ENCODE results near the gene TAL1. TPM values are rescaled to one million over a fixed set of nuclear protein-coding genes. Genes with fewer than 3 reads are reported as not detected.

TAL1 gene
- total RNA-seq, 1 donor from 2014 or later, result 0.21 TPM

DNA sequence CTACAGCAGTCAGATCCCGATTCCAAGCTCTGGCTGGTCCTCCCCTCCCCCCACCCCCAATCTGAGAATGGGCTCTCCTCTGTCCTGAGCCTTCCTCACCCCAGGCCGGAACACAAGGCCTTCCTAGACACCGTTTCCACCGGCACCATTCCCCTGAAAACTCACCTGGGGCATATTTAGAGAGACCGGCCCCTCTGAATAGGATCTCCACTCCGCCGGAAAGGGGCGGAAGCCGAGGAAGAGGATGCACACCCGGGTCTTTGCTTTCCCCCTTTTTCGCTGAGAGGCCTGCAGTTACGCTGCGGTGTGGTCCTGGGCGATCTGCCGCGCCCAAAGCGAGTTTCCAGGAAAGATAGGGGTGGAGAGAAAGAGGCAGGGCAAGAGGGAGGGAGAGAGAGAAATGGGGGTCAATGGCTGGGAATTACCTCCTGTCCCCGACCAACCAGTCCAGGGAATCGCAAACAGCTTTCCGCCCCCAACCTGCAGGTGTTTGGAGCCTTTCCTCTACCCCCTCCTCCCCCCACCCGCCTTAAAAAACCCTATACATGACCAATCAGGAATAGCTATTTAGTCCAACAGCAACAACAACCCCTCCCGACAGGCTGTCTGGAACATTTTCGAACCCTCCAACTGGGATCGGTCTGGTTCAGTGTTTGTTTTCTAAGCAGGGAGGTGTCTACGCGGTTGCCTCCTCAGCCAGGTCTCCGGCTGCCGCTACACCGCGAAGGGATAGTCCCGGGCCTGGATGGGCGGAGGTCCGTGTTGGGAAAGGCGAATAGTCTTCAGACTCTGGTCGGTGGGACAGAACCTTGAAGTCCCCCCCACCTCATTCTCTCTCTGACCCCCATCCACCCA is 2.8 kb downstream of the TAL1 start:
- Mint-ChIP-seq H3K27me3 (ENCODE audit: low read depth) (peaks cover 85% of the 10 kb centered on the region), H3K9me3 (no peaks in the 10 kb centered on the region), H3K36me3 (ENCODE audit: low read depth) (no peaks in the 10 kb centered on the region), H3K4me3 (peak overlapping the region; percentile 24), H3K4me1 (peaks cover 18% of the 10 kb centered on the region), H3K27ac (ENCODE audit: unreplicated experiment) (no peak overlapping the region)
- TF ChIP-seq, protein P1, sequence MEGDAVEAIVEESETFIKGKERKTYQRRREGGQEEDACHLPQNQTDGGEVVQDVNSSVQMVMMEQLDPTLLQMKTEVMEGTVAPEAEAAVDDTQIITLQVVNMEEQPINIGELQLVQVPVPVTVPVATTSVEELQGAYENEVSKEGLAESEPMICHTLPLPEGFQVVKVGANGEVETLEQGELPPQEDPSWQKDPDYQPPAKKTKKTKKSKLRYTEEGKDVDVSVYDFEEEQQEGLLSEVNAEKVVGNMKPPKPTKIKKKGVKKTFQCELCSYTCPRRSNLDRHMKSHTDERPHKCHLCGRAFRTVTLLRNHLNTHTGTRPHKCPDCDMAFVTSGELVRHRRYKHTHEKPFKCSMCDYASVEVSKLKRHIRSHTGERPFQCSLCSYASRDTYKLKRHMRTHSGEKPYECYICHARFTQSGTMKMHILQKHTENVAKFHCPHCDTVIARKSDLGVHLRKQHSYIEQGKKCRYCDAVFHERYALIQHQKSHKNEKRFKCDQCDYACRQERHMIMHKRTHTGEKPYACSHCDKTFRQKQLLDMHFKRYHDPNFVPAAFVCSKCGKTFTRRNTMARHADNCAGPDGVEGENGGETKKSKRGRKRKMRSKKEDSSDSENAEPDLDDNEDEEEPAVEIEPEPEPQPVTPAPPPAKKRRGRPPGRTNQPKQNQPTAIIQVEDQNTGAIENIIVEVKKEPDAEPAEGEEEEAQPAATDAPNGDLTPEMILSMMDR (conservative IDR thresholded peaks at IDR 0.05), result no peak
- DNase-seq (ENCODE audit: low read depth, low spot score), result no peak

DNA sequence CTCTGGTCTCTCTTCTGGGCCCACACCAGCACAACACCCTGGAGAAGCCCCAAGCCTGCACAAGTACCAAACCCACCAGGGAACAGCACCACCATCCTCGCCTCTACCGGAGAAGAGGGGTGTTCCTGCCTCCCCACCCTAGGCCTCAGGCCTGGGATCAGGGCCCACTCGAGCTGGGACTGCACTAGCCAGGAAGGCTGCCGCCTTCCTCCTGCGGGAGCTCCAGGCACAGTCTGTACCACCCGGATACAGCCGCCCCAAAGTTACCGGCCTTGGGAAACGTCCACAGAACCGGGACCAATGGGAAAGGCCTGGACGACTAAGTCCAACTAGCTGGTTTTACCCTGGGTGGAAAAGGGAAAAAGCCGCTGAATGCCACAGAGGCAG is 3.4 kb downstream of the TAL1 start:
- no peak for DNase-seq (ENCODE audit: low read depth, low spot score)
- Mint-ChIP-seq H3K4me1 (peaks cover 18% of the 10 kb centered on the region), H3K27me3 (ENCODE audit: low read depth) (peaks cover 79% of the 10 kb centered on the region), H3K27ac (ENCODE audit: unreplicated experiment) (no peak overlapping the region), H3K9me3 (no peaks in the 10 kb centered on the region), H3K36me3 (ENCODE audit: low read depth) (no peaks in the 10 kb centered on the region), H3K4me3 (no peak overlapping the region)
- TF ChIP-seq, protein P1 (conservative IDR thresholded peaks at IDR 0.05), result no peak

DNA sequence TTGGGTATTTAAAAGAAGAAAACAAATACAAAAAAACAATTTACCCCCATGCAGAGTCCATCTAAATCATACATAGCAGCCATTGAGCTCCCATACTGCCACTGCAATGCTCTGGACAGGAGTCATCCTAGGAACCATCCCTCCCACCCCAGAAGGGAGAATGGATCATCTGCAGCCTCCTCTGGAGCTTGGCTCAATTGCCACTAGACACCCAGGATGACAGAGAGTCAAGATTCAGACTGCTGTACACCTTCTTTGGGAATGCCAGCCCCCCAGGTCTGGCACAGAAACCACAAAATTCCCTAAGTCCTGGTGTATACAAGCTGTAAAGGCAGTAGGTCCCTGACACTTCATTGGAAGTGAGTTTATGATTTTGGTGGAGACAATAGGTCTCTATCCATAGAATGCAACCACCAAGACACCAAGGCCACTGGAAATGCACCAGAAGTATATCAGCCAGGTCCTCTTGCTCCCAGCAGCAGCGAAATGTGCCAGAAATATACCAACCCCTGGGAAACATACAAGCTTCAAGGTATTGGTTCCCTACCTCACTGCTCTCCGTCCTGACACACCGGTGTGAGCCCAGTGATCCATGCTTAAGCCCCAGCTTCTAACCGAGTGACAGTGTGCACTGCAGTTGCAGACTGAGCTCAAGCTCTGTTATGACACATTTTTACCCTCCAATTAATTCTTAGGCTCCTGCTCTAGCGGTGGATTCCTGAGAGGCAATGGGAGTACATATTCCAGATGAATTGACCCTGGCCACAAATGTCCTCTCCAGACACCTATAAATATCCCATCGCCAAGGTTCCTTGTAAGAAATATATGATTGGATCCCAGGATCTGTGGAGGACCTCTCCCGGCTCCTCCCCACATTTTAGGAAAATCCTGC is 4.4 kb downstream of the TAL1 start:
- no peak for DNase-seq (ENCODE audit: low read depth, low spot score)
- no peaks in the 10 kb centered on the region for H3K36me3 Mint-ChIP-seq (ENCODE audit: low read depth)
- no peak overlapping the region for H3K27ac Mint-ChIP-seq (ENCODE audit: unreplicated experiment)
- H3K4me3 Mint-ChIP-seq, result peak overlapping the region; percentile 49
- H3K4me1 Mint-ChIP-seq, result peaks cover 16% of the 10 kb centered on the region
- H3K9me3 Mint-ChIP-seq, result no peaks in the 10 kb centered on the region
- TF ChIP-seq, protein P1 (conservative IDR thresholded peaks at IDR 0.05), result no peak
- peaks cover 69% of the 10 kb centered on the region for H3K27me3 Mint-ChIP-seq (ENCODE audit: low read depth)

DNA sequence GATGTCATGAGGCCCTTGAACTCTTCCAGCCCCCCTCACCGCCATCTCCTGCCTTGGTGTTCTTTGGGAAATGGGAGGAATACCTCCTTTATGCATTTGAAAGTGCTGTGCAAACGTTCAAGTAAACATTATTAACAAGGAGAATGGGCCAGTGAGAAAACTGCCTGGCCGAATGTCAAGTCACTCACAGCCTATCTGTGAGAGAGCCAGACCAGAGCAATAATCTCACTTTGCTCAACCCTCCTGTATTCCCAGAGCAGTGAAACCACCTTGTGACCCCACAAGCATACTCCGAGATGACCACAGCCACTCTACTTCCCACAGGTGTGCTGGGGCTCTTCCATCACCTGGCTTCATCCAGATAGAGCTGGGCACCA is 5.2 kb downstream of the TAL1 start:
- H3K4me1 Mint-ChIP-seq, result peaks cover 12% of the 10 kb centered on the region
- H3K9me3 Mint-ChIP-seq, result no peaks in the 10 kb centered on the region
- H3K27ac Mint-ChIP-seq (ENCODE audit: unreplicated experiment), result no peak overlapping the region
- peak overlapping the region; percentile 49 for H3K4me3 Mint-ChIP-seq
- peaks cover 62% of the 10 kb centered on the region for H3K27me3 Mint-ChIP-seq (ENCODE audit: low read depth)
- TF ChIP-seq, protein P1 (conservative IDR thresholded peaks at IDR 0.05), result no peak
- no peak for DNase-seq (ENCODE audit: low read depth, low spot score)
- no peaks in the 10 kb centered on the region for H3K36me3 Mint-ChIP-seq (ENCODE audit: low read depth)

DNA sequence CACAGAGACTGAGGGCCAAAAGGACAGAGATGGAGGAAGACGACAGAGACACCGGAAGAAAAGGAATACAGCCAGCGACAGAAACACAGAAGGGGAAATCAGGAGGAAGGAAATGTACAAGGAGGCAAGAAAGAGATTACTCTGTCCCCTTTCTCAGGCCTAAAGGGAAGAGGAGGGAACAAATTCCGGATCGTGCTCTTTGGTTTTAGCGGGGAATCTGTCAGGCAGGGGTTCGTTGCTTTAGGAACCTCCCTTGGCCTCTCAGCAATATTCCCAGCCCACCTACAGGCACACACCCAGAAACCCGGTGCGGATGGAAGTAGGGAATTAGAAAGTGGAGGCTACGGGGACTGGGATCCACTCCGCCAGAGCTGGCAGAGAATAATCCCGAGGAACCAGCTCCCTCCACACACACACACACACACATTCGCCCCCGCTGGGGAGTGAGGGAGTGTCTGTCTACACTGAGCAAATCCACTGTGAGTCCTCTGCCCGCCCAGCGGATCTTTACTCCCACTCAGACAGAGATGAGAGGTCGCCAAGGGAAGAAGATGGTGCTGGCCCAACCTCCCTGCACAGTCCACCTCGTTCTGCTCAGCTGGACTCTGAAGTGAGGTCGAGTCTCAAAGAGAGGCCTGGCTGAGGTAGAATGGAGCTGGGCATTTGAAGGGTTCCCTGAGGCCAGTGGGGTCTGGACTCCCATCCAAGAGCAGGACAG is 5.7 kb downstream of the TAL1 start:
- peaks cover 6% of the 10 kb centered on the region for H3K4me1 Mint-ChIP-seq
- H3K27me3 Mint-ChIP-seq (ENCODE audit: low read depth), result peaks cover 57% of the 10 kb centered on the region
- H3K27ac Mint-ChIP-seq (ENCODE audit: unreplicated experiment), result no peak overlapping the region
- no peaks in the 10 kb centered on the region for H3K9me3 Mint-ChIP-seq
- TF ChIP-seq, protein P1 (conservative IDR thresholded peaks at IDR 0.05), result no peak
- no peaks in the 10 kb centered on the region for H3K36me3 Mint-ChIP-seq (ENCODE audit: low read depth)
- peak overlapping the region; percentile 66 for H3K4me3 Mint-ChIP-seq
- DNase-seq (ENCODE audit: low read depth, low spot score), result no peak

Measured in neural crest cell (in vitro differentiated cells).